ENCODE results near the gene BICDL1.
"Not testable (repeated sequence)": the region's sequence is repeated elsewhere in the genome, so short reads cannot be mapped to it uniquely, and the experiment has no call there.

BICDL1 gene

GRCh38 chr12:120006258-120006975 lies 17.4 kb downstream of the BICDL1 start:
- no peak for DNase-seq

GRCh38 chr12:120007272-120007671 lies 18.2 kb downstream of the BICDL1 start:
- no peak for DNase-seq

DNA sequence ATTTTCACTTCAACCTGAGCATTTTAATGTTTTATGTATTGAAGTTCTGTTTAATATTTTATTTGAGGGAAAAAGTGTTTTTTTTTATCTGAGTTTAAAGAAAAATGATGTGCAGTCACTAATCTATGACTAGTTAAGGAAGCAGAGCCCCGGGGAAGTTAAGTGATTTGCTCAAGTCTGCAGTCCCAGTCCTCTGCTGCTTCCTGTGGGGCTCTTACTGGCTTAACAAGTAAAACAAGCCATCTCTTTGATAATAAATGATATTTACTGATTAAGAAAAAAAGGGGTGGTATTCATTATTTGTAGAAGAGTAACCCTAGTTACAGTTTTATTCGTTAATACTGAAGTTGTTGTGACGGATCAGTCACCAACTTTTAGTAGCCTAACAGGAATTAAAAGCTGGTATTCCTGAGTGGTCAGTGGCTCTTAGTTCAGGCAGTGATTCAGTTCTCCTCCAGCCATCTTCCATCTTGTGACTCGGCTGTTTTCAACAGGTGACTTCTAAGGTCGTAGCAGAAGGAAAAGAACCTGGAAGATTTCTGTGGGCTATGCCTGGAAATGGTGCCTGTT lies 21.7 kb downstream of the BICDL1 start:
- DNase-seq = no peak

DNA sequence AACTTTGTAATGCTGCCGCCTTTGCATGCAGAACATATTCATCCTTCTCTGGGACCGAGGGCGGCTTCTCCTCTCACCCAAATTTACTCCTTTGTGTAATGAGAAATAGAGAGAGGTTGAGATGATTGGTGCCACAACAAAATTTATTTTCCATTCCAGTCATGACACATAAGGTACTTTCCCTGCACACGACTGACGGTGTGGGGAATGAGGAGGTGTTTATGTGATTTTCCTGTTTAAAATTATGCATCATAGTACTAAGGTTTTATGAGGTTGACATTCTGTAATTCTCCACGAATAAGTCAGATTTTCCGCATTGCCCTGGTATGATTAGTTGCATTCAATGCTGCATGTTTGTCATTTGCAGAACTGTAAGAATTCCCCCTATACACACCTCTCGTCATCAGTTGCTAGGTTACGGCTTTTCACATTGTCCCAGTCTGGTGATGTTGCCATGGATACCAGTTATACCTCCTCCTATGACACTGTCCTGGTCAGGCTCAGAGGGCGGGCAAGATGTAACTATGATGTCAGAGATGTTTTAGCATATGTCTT lies 23.1 kb downstream of the BICDL1 start:
- no peak for DNase-seq

- no peak for DNase-seq
Measured at GRCh38 chr12:120013659-120014380, 24.8 kb downstream of the BICDL1 start.

DNA sequence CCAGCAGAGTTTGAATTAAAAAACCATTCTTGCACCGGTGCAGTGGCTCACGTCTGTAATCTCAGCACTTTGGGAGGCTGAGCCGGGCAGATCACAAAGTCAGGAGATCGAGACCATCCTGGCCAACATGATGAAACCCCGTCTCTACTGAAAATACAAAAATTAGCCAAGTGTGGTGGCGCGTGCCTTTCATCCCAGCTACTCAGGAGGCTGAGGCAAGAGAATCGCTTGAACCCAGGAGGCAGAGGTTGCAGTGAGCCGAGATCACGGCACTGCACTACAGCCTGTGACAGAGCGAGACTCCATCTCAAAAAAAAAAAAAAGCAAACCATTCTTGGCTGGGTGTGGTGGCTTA lies 25.3 kb downstream of the BICDL1 start:
- not testable (repeated sequence) for DNase-seq

DNA sequence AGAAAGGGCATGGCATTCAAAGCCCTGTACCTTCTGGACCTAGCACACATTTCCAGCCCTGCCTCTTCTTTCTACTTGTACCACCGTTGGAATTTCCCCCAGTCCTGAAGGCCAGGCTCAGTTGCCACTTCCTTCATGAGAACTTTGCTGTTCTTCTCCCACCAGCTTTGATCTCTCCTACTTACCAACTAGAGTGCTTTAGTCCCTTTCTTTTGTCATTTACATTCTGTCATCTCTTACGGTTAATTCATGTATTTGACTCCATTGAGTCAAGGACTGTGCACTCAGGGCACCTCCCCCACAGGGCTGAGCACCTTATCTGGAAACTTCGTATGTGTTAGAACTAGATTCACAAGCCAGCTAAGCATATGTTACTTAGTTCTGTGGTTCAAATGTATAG lies 26.3 kb downstream of the BICDL1 start:
- no peak for DNase-seq

- DNase-seq = not testable (repeated sequence)
Measured at GRCh38 chr12:120016199-120016598, 27.2 kb downstream of the BICDL1 start.

GRCh38 chr12:120019197-120019596 lies 30.2 kb downstream of the BICDL1 start:
- DNase-seq = no peak

DNA sequence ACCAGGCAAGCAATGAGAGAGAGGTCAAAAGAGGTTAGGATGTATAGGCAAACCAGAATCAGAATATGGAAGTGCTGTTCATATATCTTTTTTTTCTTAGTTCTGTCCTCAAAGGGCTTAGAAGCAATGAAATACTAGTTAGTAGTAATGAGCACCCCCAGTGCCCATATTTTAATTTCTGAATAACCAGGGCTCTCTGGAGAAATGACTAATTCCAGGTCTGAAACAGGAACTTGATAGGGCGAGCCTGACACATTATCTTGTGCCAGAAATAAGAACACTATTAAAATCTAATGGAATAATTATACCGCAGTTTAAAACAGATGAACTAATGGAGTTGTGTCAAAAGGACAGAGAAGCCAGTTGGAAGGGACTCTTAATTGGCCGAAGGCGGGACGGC lies 30.9 kb downstream of the BICDL1 start:
- DNase-seq = no peak

- DNase-seq = no peak
Measured at GRCh38 chr12:120024193-120024592, 35.2 kb downstream of the BICDL1 start.

DNA sequence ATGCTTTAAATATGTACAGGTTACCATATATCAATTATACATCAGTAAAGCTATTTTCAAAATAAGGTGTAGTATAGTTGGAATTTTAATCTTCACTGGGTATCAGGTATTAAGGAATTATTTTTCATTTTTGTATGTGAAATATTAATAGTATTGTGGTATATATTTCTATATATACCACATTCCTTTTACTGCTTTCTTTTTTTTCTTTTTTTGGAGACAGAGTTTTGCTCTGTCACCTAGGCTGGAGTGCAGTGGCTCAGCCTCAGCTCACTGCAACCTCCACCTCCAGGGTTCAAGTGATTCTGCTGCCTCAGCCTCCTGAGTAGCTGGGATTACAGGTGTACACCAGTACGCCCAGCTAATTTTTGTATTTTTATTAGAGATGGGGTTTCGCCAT lies 36.6 kb downstream of the BICDL1 start:
- DNase-seq = no peak

GRCh38 chr12:120032242-120032641 lies 43.2 kb downstream of the BICDL1 start:
- no peak for DNase-seq

DNA sequence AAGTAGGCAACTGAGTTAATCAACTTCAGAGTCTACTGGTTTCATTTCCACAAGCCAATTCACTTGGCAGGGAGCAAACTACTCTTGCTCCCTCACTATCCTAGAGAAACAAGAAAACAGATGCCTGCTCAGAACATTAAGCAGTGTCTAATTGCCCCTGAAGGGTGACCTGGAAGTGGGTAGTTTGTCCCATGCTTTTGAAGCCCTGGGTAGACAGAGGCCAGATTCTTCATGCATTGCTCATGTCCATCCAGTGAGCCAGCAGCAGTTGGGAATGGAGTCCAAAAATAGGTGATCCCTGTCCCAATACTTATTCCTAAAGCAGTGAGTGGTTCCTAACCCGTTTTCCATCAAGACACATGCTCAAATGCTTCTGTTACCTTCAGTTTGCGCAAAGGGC lies 48.8 kb downstream of the BICDL1 start:
- DNase-seq = no peak

- DNase-seq = no peak
Measured at GRCh38 chr12:120039711-120040110, 50.7 kb downstream of the BICDL1 start.

- DNase-seq = no peak
Measured at GRCh38 chr12:120041386-120042231, 52.6 kb downstream of the BICDL1 start.

DNA sequence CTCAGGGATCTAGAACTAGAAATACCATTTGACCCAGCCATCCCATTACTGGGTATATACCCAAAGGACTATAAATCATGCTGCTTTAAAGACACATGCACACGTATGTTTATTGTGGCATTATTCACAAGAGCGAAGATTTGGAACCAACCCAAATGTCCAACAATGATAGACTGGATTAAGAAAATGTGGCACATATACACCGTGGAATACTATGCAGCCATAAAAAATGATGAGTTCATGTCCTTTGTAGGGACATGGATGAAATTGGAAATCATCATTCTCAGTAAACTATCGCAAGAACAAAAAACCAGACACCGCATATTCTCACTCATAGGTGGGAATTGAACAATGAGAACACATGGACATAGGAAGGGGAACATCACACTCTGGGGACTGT lies 56.3 kb downstream of the BICDL1 start:
- not testable (repeated sequence) for DNase-seq

- DNase-seq = no peak
Measured at GRCh38 chr12:120047072-120047471, 58.0 kb downstream of the BICDL1 start.

DNA sequence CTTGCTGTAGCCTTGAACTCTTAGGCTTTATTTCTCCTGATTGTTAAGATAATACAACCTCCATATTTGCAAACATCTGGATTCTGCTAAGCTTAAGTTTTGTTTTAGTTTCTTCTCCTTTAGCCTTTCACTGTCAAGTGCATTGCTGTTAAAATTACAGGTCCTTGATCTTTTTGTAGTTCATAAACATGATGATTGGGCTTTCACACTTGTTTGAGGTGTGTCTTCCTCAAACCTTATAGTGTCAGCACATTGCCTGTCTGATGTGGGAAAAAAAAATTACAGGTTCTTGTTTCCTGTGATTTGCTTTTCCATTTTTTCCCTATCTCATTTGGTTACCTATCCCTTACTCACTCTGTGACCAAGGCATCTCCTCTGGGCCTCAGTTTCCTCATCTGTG lies 59.2 kb downstream of the BICDL1 start:
- DNase-seq = no peak

- DNase-seq = no peak
Measured at GRCh38 chr12:120049426-120049825, 60.4 kb downstream of the BICDL1 start.

GRCh38 chr12:120051535-120051934 lies 62.5 kb downstream of the BICDL1 start:
- DNase-seq = no peak

- DNase-seq = no peak
Measured at GRCh38 chr12:120054293-120054692, 65.3 kb downstream of the BICDL1 start.

Data from C1 segment of cervical spinal cord (tissue), 14 donors.